ENCODE measurements around the gene CDH5. TPM values are rescaled to one million over a fixed set of nuclear protein-coding genes. Genes with fewer than 3 reads are reported as not detected.

CDH5 gene
- total RNA-seq, 2 donors from 2014 or later, result 21.1 to 40.0 TPM

DNA sequence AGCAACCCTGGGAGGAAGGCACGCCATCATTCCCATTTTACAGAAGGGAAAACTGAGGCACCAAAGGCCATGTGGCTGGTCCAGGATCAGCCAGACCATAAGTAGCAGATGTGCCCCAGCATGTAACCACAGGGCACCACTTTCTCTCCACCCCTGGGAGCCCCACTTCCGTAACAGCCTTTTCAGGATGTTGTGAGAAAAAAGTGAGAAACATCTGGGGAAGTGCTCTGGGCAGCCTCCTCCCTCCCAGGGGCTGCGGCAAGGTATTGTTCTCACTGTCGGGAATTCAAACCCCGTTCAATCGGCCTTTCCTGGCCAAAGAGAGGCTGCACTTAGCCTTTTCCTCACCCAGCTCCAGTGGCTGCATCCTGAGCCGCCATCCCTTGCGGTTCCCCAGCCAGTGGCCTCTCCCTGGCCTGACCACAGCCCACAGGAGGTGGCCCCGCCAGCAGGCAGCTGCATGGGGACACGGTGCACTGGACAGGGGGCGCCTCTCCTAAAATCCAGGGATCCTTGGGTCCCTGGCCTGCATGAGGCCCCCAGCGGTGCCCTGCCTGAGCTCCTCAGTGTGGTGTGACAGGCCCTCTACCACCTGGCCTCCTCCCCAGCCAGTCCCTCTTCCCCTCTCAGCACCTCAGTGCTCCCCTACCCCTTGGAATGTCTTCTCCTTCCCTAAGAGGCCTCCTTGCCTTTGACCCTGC, 5.7 kb upstream of the CDH5 start:
- TF ChIP-seq, protein P1, sequence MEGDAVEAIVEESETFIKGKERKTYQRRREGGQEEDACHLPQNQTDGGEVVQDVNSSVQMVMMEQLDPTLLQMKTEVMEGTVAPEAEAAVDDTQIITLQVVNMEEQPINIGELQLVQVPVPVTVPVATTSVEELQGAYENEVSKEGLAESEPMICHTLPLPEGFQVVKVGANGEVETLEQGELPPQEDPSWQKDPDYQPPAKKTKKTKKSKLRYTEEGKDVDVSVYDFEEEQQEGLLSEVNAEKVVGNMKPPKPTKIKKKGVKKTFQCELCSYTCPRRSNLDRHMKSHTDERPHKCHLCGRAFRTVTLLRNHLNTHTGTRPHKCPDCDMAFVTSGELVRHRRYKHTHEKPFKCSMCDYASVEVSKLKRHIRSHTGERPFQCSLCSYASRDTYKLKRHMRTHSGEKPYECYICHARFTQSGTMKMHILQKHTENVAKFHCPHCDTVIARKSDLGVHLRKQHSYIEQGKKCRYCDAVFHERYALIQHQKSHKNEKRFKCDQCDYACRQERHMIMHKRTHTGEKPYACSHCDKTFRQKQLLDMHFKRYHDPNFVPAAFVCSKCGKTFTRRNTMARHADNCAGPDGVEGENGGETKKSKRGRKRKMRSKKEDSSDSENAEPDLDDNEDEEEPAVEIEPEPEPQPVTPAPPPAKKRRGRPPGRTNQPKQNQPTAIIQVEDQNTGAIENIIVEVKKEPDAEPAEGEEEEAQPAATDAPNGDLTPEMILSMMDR (IDR thresholded peaks at IDR 0.05), result no peak
- ATAC-seq (ENCODE audit: insufficient number of reproducible peaks, low FRiP score, low read depth), result no peak
- DNase-seq (ENCODE audit: low spot score), result no peak
- H3K4me3 ChIP-seq, result no peak overlapping the region
- H3K27ac ChIP-seq, result no peak overlapping the region
- no peaks in the 10 kb centered on the region for H3K27me3 ChIP-seq (replicated peaks; ENCODE audit: insufficient read depth)
- no peaks in the 10 kb centered on the region for H3K9me3 ChIP-seq
- no peaks in the 10 kb centered on the region for H3K36me3 ChIP-seq
- H3K4me1 ChIP-seq (ENCODE audit: control insufficient read depth in 1 of 2, low read depth in 2 of 2), result peaks cover 0 to 17% of the 10 kb centered on the region in 2 donors

DNA sequence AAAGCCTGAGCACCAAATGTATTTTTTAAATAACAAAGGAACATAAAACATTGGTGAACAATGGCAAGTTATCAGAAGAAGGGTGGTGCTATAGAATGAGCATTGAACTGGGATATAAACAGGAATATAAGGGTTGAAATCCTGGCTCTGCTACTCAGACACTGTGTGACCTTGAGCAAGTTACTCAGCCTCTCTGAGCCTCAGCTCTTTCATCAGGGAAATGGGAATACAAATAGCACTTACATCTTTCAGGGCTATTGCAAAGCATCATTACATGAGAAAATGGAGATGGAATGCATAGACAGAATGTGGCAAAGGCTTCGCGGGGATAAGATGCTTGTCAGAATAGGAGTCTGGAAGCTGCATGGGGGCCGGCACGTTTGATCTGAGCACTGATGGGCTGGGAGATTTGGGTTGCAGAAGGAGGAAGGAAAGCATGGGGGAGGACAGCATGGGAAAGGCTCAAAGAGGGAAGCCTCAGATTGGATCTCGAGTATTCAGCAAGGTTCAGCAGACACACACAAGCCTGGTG, 4.8 kb upstream of the CDH5 start:
- Histone ChIP-seq H3K36me3 (no peaks in the 10 kb centered on the region), H3K4me3 (no peak overlapping the region), H3K27ac (no peak overlapping the region), H3K9me3 (no peaks in the 10 kb centered on the region), H3K4me1 (ENCODE audit: control insufficient read depth in 1 of 2, low read depth in 2 of 2) (peaks cover 0 to 24% of the 10 kb centered on the region in 2 donors), H3K27me3 (replicated peaks; ENCODE audit: insufficient read depth) (no peaks in the 10 kb centered on the region)
- ATAC-seq (ENCODE audit: insufficient number of reproducible peaks, low FRiP score, low read depth), result no peak
- TF ChIP-seq, protein P1 (IDR thresholded peaks at IDR 0.05), result no peak
- no peak for DNase-seq (ENCODE audit: low spot score)

DNA sequence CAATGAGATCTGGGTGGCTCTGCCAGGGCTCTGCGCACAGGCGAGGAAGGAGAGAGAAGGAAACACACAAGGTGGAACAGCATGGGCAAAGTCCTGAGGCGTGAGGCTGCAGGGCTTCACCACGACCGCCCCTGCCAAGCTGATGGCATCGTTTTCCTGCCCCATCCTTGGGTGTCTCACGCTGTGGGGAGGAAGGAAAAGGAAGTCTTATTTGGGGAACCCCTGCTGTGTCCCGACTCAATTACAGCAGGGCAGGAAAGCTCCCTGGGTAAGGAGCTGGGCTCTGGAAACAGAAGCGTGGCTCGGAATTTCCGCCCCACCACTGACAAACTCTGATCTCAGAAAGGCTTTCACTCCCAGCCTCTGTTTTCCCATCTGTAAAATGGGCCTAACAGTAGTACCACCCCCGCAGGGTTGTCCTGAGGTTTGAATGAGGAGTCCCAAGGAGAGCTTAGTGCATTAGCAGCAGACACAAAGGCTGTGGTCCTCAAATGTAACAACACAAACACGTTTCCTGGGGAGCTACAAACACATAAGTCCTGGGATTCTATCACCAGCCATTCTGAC, 3.2 kb upstream of the CDH5 start:
- Histone ChIP-seq H3K9me3 (no peaks in the 10 kb centered on the region), H3K27ac (no peak overlapping the region), H3K27me3 (replicated peaks; ENCODE audit: insufficient read depth) (no peaks in the 10 kb centered on the region), H3K4me3 (no peak overlapping the region), H3K4me1 (ENCODE audit: control insufficient read depth in 1 of 2, low read depth in 2 of 2) (peaks cover 0 to 18% of the 10 kb centered on the region in 2 donors), H3K36me3 (no peaks in the 10 kb centered on the region)
- ATAC-seq (ENCODE audit: insufficient number of reproducible peaks, low FRiP score, low read depth) (no peak), DNase-seq (ENCODE audit: low spot score) (no peak)
- TF ChIP-seq, protein P1 (IDR thresholded peaks at IDR 0.05), result no peak

DNA sequence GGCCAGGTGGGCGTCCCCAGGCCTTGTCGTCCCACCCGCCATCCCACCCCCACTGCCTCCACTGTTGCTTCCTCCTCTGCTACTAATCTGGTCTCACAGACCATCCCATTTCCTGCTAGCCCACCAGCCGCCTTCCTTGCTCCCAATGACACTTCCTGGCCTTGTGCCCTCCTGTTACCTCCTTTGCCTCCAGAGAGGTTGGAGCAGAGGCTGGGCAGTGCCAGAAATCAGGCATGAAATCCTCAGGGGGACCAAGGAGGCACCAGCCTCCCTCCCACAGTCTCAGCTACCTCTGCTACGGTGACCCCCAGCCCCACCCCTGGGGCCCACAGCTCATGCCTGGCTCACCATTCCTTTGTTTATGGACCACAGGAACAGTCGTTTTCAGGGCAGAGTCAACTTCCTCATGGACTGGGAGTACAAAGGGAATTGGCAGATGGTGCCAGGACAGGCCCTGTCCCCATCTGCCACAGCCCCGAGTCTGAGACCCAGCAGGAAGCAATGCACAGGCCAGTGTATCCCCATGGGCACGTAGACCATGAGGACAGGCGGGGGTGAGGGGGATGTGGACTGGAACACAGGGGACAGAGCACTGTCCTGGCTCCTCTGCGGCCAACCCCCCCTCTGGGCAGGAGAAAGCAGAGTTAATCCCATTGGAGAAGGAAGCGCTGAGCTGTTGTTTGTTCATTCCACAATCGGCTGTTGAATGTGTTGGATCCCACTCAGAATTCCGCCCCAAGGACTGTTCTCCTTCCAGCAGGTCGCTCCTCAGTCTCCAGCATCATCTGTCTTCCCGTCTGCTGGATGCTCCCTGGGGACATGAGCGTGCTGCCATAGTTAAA, 2.2 kb upstream of the CDH5 start:
- Histone ChIP-seq H3K27ac (no peak overlapping the region), H3K27me3 (replicated peaks; ENCODE audit: insufficient read depth) (no peaks in the 10 kb centered on the region), H3K4me1 (ENCODE audit: control insufficient read depth in 1 of 2, low read depth in 2 of 2) (peaks cover 0 to 18% of the 10 kb centered on the region in 2 donors), H3K4me3 (no peak overlapping the region), H3K36me3 (no peaks in the 10 kb centered on the region), H3K9me3 (no peaks in the 10 kb centered on the region)
- TF ChIP-seq, protein P1 (IDR thresholded peaks at IDR 0.05), result no peak
- DNase-seq (ENCODE audit: low spot score) (no peak), ATAC-seq (ENCODE audit: insufficient number of reproducible peaks, low FRiP score, low read depth) (no peak)

DNA sequence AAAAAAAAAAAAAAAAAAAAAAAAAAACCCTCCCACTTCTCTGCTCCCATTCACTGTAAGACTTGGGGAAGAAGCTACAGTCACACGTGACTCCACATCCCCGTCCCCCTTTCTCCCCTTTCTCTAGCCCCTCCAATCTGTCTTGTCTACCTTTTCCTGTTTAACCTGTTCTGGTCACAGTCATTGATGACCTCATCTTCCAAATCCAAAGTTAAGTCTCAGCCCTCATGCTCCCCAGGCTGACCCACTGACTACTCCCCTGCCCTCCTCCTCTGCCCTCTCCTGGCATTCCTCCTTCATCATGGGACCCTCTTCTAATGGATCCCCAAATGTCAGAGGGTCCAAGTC, 1.6 kb upstream of the CDH5 start:
- no peak overlapping the region for H3K27ac ChIP-seq
- no peaks in the 10 kb centered on the region for H3K9me3 ChIP-seq
- ATAC-seq (ENCODE audit: insufficient number of reproducible peaks, low FRiP score, low read depth), result no peak
- H3K36me3 ChIP-seq, result no peaks in the 10 kb centered on the region
- no peak overlapping the region for H3K4me3 ChIP-seq
- H3K4me1 ChIP-seq (ENCODE audit: control insufficient read depth in 1 of 2, low read depth in 2 of 2), result peaks cover 0 to 18% of the 10 kb centered on the region in 2 donors
- TF ChIP-seq, protein P1 (IDR thresholded peaks at IDR 0.05), result no peak
- H3K27me3 ChIP-seq (replicated peaks; ENCODE audit: insufficient read depth), result no peaks in the 10 kb centered on the region
- no peak for DNase-seq (ENCODE audit: low spot score)
